Measurements from ENCODE around the gene PCAT7.

DNA sequence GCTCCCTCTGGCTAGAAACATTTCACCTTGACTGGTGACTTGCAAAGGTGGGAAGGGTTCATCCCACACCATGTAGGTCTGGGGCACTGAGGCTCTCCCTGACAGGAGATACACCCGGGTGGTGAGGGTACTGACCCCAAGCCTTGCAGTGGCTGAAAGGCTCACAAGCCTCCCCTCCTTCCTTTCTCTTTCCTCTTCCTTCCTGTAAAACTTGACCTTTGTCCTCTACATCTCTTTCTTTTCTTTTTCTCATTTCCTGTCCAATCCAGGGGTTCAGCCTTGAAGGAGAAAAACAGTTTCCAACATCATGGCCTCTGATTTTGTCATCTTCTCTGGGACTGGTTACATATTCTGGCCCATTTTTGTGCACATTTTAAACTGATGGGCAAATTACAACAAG, 22.2 kb downstream of the PCAT7 start:
- TF ChIP-seq NFIC (IDR thresholded peaks at IDR 0.05; ENCODE audit: low read depth, low read length): no peak
- TF ChIP-seq, protein P1, sequence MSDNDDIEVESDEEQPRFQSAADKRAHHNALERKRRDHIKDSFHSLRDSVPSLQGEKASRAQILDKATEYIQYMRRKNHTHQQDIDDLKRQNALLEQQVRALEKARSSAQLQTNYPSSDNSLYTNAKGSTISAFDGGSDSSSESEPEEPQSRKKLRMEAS (IDR thresholded peaks at IDR 0.05; ENCODE audit: low read depth, low read length): no peak

Data from GM12878 (cell line).